Activated CD8-positive, alpha-beta memory T cell treated with anti-CD3 and anti-CD28 coated beads, Interleukin-2, amount 50 U/mL, for 24 hours (primary cell): Measurements from ENCODE around the gene SLC15A3.

Source experiments
- DNase-seq: peaks from one replicate; pipeline ENCODE4 v3.0.0-alpha.2; 2020; ENCODE audit errors: extremely low read depth

SLC15A3 gene

GRCh38 chr11:60946601-60947264, 5.2 kb downstream of the SLC15A3 start:
- DNase-seq, result no peak

- no peak for DNase-seq
These were observed 6.7 kb downstream of the SLC15A3 start for GRCh38 chr11:60945295-60945667.

- no peak for DNase-seq
These were observed 7.3 kb downstream of the SLC15A3 start for GRCh38 chr11:60944490-60945294.

- DNase-seq, result no peak
These were observed 8.9 kb downstream of the SLC15A3 start for GRCh38 chr11:60942970-60943565.

GRCh38 chr11:60942219-60942618, 9.8 kb downstream of the SLC15A3 start:
- no peak for DNase-seq

GRCh38 chr11:60941371-60942119, 10.4 kb downstream of the SLC15A3 start:
- DNase-seq, result no peak

GRCh38 chr11:60939855-60940254, 12.1 kb downstream of the SLC15A3 start:
- no peak for DNase-seq

GRCh38 chr11:60939301-60939700, 12.7 kb downstream of the SLC15A3 start:
- no peak for DNase-seq

GRCh38 chr11:60938500-60938899, 13.5 kb downstream of the SLC15A3 start:
- DNase-seq, result no peak

GRCh38 chr11:60937811-60938210, 14.2 kb downstream of the SLC15A3 start:
- DNase-seq, result no peak

GRCh38 chr11:60937144-60937527, 14.8 kb downstream of the SLC15A3 start:
- DNase-seq, result no peak

GRCh38 chr11:60936467-60937143, 15.4 kb downstream of the SLC15A3 start:
- DNase-seq, result no peak

GRCh38 chr11:60935676-60936442, 16.1 kb downstream of the SLC15A3 start:
- DNase-seq, result no peak

GRCh38 chr11:60934790-60935605, 17.0 kb downstream of the SLC15A3 start:
- DNase-seq, result no peak

- DNase-seq, result no peak
These were observed 17.7 kb downstream of the SLC15A3 start for GRCh38 chr11:60934124-60934789.

GRCh38 chr11:60933416-60934123, 18.4 kb downstream of the SLC15A3 start:
- no peak for DNase-seq

GRCh38 chr11:60932605-60933356, 19.2 kb downstream of the SLC15A3 start:
- DNase-seq, result no peak

GRCh38 chr11:60931917-60932316, 20.1 kb downstream of the SLC15A3 start:
- DNase-seq, result no peak
